ENCODE measurements around the gene TEX51.

TEX51 gene

DNA sequence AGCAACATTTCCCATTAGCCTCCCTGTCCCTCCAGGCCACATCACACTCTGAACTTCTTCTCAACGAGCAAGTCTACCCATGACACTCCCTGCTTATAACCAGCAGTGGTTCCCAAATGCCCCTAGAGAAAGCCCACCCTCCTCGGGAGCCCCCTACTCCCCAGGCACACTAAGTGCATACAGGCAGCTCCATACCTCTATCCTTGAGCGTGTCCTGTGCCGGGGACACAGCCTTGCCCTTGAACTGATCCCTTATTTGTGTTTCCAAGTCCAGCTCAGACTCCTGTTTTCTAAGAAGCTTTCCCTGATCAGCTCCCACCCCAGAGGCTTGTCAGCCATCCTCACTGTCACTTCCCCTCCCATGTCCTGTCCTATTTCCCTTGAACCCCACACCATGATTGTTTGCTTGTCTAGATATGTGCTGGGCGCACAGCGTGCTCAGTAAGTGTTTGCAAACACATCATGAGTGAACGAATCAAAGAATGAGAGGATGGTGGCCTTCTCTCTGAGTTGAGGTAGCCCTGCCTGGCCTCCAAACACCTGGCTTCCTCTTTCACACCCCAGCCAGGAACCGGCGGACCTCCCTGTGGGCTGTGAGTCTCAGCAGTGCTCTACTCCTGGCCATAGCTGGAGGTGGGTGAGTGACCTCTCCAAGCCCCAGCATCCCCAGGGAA lies 2.1 kb downstream of the TEX51 start:
- Histone ChIP-seq H3K4me1 (ENCODE audit: control insufficient read depth, insufficient read depth, low read length) (no peaks in the 10 kb centered on the region), H3K9me3 (ENCODE audit: control insufficient read depth, low read length) (peaks cover 2% of the 10 kb centered on the region), H3K27ac (ENCODE audit: insufficient read depth, low read depth, low read length, poor library complexity, severe bottlenecking) (no peak overlapping the region), H3K4me3 (ENCODE audit: insufficient read depth, low read depth, low read length) (no peak overlapping the region), H3K27me3 (ENCODE audit: control insufficient read depth, insufficient read depth, low read length, poor library complexity, severe bottlenecking) (no peaks in the 10 kb centered on the region), H3K36me3 (ENCODE audit: control insufficient read depth, insufficient read depth, low read length) (no peaks in the 10 kb centered on the region)
- 95% methylated on average over 9 of the region's 9 CpGs for WGBS, 2 experiments

DNA sequence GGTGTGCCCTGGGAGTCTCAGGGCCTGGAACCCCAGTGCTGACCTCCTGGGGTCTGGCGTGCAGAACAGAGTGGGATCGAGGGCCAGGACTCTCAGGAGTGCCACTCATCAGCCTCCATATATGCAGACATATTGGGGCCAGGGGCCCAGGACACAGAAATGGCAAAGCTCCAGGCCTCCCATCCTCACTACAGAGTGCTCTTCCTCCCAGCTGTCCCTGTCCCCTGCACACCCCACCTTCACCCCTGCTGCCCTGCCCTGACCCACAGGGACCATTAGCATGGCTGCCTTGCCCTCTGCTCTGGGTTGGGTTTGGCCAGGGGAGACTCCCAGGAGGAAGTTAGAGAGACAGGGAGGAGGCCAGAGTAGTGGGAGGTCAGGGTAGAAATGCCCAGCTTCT lies 2.8 kb downstream of the TEX51 start:
- WGBS, 2 experiments = 91 to 95% methylated on average over 2 of the region's 2 CpGs
- Histone ChIP-seq H3K36me3 (ENCODE audit: control insufficient read depth, insufficient read depth, low read length) (no peaks in the 10 kb centered on the region), H3K27me3 (ENCODE audit: control insufficient read depth, insufficient read depth, low read length, poor library complexity, severe bottlenecking) (no peaks in the 10 kb centered on the region), H3K9me3 (ENCODE audit: control insufficient read depth, low read length) (peaks cover 2% of the 10 kb centered on the region), H3K4me3 (ENCODE audit: insufficient read depth, low read depth, low read length) (no peak overlapping the region), H3K4me1 (ENCODE audit: control insufficient read depth, insufficient read depth, low read length) (no peaks in the 10 kb centered on the region), H3K27ac (ENCODE audit: insufficient read depth, low read depth, low read length, poor library complexity, severe bottlenecking) (no peak overlapping the region)

DNA sequence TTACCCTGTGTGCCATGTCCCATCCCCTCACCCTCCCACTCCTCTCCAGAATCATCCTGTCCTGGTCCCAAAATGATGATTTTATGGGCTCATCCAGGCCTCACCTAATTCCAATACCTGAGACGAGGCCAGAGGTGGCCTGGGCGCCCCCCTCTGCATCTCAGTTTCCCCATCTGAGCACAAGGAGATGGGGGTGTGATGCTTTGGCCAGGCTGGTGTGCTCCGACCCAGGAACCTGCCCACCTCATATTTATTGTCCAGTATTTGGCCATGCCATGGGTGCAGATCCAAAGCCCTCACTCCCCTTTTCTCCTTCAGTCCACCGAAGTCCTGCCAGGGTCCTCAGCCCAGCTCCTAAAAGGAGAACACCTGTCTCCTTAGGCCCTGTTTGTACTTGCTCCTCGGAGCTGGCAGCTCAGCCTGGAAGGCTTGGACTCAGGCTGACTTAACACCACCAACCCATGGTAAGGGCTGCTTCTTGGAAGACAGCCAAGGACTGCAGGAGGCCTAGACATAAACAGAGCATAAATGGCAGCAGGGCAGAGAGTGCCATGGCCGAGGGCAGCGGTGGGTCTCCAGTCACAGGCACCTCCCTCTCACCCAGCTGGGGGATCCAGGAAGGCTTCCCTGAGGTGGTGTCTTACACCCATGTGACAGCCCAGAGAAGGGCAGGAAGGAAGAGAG lies 3.6 kb downstream of the TEX51 start:
- Histone ChIP-seq H3K9me3 (ENCODE audit: control insufficient read depth, low read length) (peaks cover 2% of the 10 kb centered on the region), H3K4me1 (ENCODE audit: control insufficient read depth, insufficient read depth, low read length) (no peaks in the 10 kb centered on the region), H3K27me3 (ENCODE audit: control insufficient read depth, insufficient read depth, low read length, poor library complexity, severe bottlenecking) (no peaks in the 10 kb centered on the region), H3K4me3 (ENCODE audit: insufficient read depth, low read depth, low read length) (no peak overlapping the region), H3K27ac (ENCODE audit: insufficient read depth, low read depth, low read length, poor library complexity, severe bottlenecking) (no peak overlapping the region), H3K36me3 (ENCODE audit: control insufficient read depth, insufficient read depth, low read length) (no peaks in the 10 kb centered on the region)
- 85 to 91% methylated on average over 7 of the region's 7 CpGs for WGBS, 2 experiments

DNA sequence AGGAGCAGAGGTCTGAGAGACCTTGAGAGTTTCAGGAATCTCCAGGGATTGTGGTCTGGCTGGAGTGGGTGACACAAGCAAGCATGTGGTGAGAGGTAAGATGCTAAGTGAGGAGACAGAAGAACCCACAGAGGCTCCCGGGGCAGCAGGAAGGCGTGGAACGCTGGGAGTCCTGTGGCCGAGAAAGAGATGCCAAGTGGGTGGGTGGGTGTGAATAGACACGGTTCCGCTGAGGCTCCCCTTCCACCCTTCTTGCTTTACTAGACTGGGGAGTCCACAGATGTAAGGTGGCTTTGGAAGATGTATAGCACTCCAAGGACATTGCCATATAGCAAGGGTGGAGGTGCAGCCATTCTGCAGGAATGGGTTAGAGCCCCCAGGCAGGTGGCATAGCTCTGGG lies 4.2 kb downstream of the TEX51 start:
- H3K9me3 ChIP-seq (ENCODE audit: control insufficient read depth, low read length) = peaks cover 2% of the 10 kb centered on the region
- H3K27me3 ChIP-seq (ENCODE audit: control insufficient read depth, insufficient read depth, low read length, poor library complexity, severe bottlenecking) = no peaks in the 10 kb centered on the region
- WGBS, 2 experiments = 92 to 96% methylated on average over 6 of the region's 6 CpGs
- H3K36me3 ChIP-seq (ENCODE audit: control insufficient read depth, insufficient read depth, low read length) = no peaks in the 10 kb centered on the region
- no peak overlapping the region for H3K4me3 ChIP-seq (ENCODE audit: insufficient read depth, low read depth, low read length)
- no peaks in the 10 kb centered on the region for H3K4me1 ChIP-seq (ENCODE audit: control insufficient read depth, insufficient read depth, low read length)
- H3K27ac ChIP-seq (ENCODE audit: insufficient read depth, low read depth, low read length, poor library complexity, severe bottlenecking) = no peak overlapping the region

DNA sequence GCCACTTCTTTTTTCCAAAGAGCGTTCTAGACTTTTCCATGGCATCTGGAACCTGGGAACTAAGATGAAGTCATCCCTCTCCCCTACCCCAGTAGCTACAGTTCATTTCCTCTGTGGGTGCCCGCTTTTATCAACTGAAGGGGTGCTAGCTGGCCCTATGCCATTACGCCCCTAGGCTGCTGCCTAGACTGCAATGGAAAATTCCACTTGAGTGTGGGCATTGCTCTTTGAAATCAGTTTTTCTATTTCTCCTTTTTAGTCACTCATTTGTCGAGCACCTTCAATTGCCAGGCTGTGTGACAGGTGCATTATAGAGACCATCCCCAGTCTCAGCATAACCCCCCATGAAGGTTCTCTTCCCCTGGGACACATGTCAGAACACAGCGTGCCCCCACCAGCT lies 7.3 kb downstream of the TEX51 start:
- WGBS, 2 experiments = 93 to 95% methylated on average over 5 of the region's 5 CpGs

DNA sequence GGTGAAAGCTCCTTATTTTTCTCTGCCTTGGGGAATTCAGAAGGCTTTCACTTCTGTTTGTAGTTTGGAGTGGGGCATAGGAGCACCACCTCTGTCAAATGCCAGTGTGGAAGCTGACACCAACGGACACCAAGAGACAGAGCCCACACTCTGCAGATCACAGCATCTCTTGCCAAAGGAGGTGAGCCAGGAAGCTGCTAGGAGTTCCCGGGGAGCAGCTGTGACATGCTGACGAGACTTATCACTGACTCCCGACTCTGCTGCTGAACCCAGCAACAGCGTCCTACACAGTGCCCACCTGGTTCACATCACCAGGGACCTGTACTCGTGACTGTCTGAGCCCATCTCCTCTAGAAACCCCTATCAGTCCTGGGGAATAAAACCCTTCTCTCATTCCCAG lies 8.1 kb downstream of the TEX51 start:
- 90 to 91% methylated on average over 6 of the region's 6 CpGs for WGBS, 2 experiments
- Histone ChIP-seq H3K4me1 (ENCODE audit: control insufficient read depth, insufficient read depth, low read length) (no peaks in the 10 kb centered on the region), H3K9me3 (ENCODE audit: control insufficient read depth, low read length) (peaks cover 2% of the 10 kb centered on the region)

More for the DNA sequence above, 7.3 kb downstream of the TEX51 start:
- Histone ChIP-seq H3K4me3 (ENCODE audit: insufficient read depth, low read depth, low read length) (no peak overlapping the region), H3K4me1 (ENCODE audit: control insufficient read depth, insufficient read depth, low read length) (no peaks in the 10 kb centered on the region), H3K9me3 (ENCODE audit: control insufficient read depth, low read length) (peaks cover 2% of the 10 kb centered on the region), H3K36me3 (ENCODE audit: control insufficient read depth, insufficient read depth, low read length) (no peaks in the 10 kb centered on the region), H3K27ac (ENCODE audit: insufficient read depth, low read depth, low read length, poor library complexity, severe bottlenecking) (no peak overlapping the region), H3K27me3 (ENCODE audit: control insufficient read depth, insufficient read depth, low read length, poor library complexity, severe bottlenecking) (no peaks in the 10 kb centered on the region)

DNA sequence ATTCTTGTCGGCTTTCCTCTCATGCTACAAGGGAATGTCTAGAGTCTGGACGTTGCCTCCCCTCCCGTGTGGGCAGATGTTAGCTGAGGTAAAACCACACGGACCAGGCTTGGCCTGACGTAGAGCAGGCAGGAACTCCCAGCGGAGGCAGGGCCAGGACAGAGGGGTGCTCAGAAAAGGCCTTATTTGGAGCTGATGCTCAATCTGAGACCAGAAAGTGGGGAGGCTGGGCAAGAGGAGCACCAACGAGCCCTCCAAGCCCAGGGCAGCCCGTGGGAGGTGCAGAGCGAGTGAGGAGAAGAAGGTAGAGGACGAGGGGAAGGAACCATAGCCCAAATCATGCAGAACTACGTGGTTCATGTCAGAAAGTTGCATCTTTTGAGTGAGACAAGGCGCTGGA lies 9.0 kb downstream of the TEX51 start:
- 92 to 95% methylated on average over 12 of the region's 12 CpGs for WGBS, 2 experiments

More for the DNA sequence above, 8.1 kb downstream of the TEX51 start:
- H3K36me3 ChIP-seq (ENCODE audit: control insufficient read depth, insufficient read depth, low read length) = no peaks in the 10 kb centered on the region
- H3K27me3 ChIP-seq (ENCODE audit: control insufficient read depth, insufficient read depth, low read length, poor library complexity, severe bottlenecking) = no peaks in the 10 kb centered on the region
- H3K27ac ChIP-seq (ENCODE audit: insufficient read depth, low read depth, low read length, poor library complexity, severe bottlenecking) = no peak overlapping the region
- H3K4me3 ChIP-seq (ENCODE audit: insufficient read depth, low read depth, low read length) = no peak overlapping the region

DNA sequence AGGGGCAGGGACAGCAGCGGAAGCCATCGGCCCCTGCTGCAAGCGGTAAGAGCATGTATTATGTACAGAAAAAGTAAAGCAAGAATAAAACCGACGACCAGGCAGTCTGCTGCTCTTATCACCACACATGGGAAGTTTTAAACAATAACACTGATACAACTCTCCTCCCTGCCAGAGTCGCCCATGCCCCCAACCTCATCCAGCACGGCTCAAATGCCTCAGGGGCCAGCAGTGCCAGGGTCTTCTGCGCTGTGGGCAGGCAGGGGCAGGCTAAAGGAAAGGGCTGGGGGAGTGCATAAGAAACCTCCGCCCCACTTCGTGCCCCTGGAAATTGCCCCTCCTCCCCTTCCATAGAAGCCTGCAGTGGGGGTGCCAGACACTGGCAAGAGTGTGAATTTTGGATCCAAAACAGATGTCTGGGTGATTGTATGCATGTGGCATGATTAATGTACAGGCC lies 10.1 kb downstream of the TEX51 start:
- WGBS, 2 experiments = 84 to 92% methylated on average over 10 of the region's 10 CpGs
- H3K36me3 ChIP-seq (ENCODE audit: control insufficient read depth, insufficient read depth, low read length) = no peaks in the 10 kb centered on the region
- H3K27me3 ChIP-seq (ENCODE audit: control insufficient read depth, insufficient read depth, low read length, poor library complexity, severe bottlenecking) = no peaks in the 10 kb centered on the region

More for the DNA sequence above, 9.0 kb downstream of the TEX51 start:
- H3K4me1 ChIP-seq (ENCODE audit: control insufficient read depth, insufficient read depth, low read length) = no peaks in the 10 kb centered on the region
- H3K27me3 ChIP-seq (ENCODE audit: control insufficient read depth, insufficient read depth, low read length, poor library complexity, severe bottlenecking) = no peaks in the 10 kb centered on the region
- H3K36me3 ChIP-seq (ENCODE audit: control insufficient read depth, insufficient read depth, low read length) = no peaks in the 10 kb centered on the region
- H3K4me3 ChIP-seq (ENCODE audit: insufficient read depth, low read depth, low read length) = no peak overlapping the region
- no peak overlapping the region for H3K27ac ChIP-seq (ENCODE audit: insufficient read depth, low read depth, low read length, poor library complexity, severe bottlenecking)
- H3K9me3 ChIP-seq (ENCODE audit: control insufficient read depth, low read length) = peaks cover 2% of the 10 kb centered on the region

DNA sequence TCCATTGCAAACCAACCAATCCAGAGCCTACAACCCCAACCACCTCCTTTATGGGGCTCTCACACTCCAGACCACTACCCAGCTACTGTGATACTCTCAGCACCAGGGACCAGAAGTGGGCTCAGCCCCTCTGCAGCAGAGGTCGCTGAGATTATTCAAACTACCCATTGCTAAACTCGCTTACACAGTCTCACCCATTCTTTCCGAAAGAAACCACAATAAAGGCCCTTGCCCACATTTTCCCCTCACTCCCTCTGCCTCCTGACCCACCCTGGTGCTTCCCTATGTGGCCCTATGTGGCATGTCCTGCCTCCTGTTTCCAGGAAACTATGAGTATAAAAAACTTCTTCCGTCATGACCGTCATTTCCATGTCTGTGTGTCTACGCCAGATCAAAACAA lies 10.7 kb downstream of the TEX51 start:
- H3K27ac ChIP-seq (ENCODE audit: insufficient read depth, low read depth, low read length, poor library complexity, severe bottlenecking) = no peak overlapping the region
- WGBS, 2 experiments = 91 to 97% methylated on average over 6 of the region's 6 CpGs
- H3K36me3 ChIP-seq (ENCODE audit: control insufficient read depth, insufficient read depth, low read length) = no peaks in the 10 kb centered on the region
- H3K4me1 ChIP-seq (ENCODE audit: control insufficient read depth, insufficient read depth, low read length) = no peaks in the 10 kb centered on the region
- no peaks in the 10 kb centered on the region for H3K9me3 ChIP-seq (ENCODE audit: control insufficient read depth, low read length)
- no peak overlapping the region for H3K4me3 ChIP-seq (ENCODE audit: insufficient read depth, low read depth, low read length)
- no peaks in the 10 kb centered on the region for H3K27me3 ChIP-seq (ENCODE audit: control insufficient read depth, insufficient read depth, low read length, poor library complexity, severe bottlenecking)

More for the DNA sequence above, 10.1 kb downstream of the TEX51 start:
- H3K4me3 ChIP-seq (ENCODE audit: insufficient read depth, low read depth, low read length) = no peak overlapping the region
- peaks cover 2% of the 10 kb centered on the region for H3K9me3 ChIP-seq (ENCODE audit: control insufficient read depth, low read length)
- no peak overlapping the region for H3K27ac ChIP-seq (ENCODE audit: insufficient read depth, low read depth, low read length, poor library complexity, severe bottlenecking)
- H3K4me1 ChIP-seq (ENCODE audit: control insufficient read depth, insufficient read depth, low read length) = no peaks in the 10 kb centered on the region

DNA sequence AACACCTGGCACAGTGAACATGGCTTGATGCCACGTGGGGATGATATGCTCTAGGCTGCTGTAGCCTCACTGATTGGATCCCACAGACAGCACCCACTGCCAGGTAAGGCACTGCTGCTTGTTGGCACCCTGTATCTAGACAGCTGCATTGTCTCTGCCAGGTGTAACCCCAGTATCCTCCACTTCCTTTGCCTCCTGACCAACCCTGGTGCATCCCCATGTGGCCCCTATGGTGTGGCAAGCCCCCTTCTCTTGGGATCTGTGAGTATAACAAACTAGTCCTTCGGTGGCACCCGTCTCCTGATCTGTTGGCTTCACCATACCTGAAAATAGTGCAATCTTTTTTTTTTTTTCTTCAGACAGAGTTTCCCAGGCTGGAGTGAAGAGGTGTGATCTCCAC lies 11.1 kb downstream of the TEX51 start:
- Histone ChIP-seq H3K4me1 (ENCODE audit: control insufficient read depth, insufficient read depth, low read length) (no peaks in the 10 kb centered on the region), H3K36me3 (ENCODE audit: control insufficient read depth, insufficient read depth, low read length) (no peaks in the 10 kb centered on the region), H3K4me3 (ENCODE audit: insufficient read depth, low read depth, low read length) (no peak overlapping the region), H3K27ac (ENCODE audit: insufficient read depth, low read depth, low read length, poor library complexity, severe bottlenecking) (no peak overlapping the region), H3K9me3 (ENCODE audit: control insufficient read depth, low read length) (no peaks in the 10 kb centered on the region), H3K27me3 (ENCODE audit: control insufficient read depth, insufficient read depth, low read length, poor library complexity, severe bottlenecking) (no peaks in the 10 kb centered on the region)
- 88 to 96% methylated on average over 3 of the region's 3 CpGs for WGBS, 2 experiments

All from ectodermal cell (in vitro differentiated cells).